Uterus (tissue), 2 donors: Measurements from ENCODE around the gene ART3.

ENCODE experiments used
- CTCF ChIP-seq, 4 experiments: fragments of 200-600 bp in 2 of 4; fragments of 450-650 bp in 2 of 4; sonication (generic) in 2 of 4; IDR thresholded peaks; one replicate each; pipeline ENCODE4 v1.5.1; 2016 to 2019; ENCODE audit warnings: antibody characterized with exemption in 4 of 4, mild to moderate bottlenecking in 2 of 4, moderate library complexity in 1 of 4
- POLR2A ChIP-seq, 2 donors: fragments of 450-650 bp; IDR thresholded peaks; one replicate each; pipeline ENCODE4 v1.6.1; 2016; ENCODE audit warnings: antibody characterized with exemption in 2 of 2, mild to moderate bottlenecking in 1 of 2, moderate library complexity in 1 of 2

GRCh38 chr4:76055016-76055415, 19.5 kb upstream of the ART3 start:
- TF ChIP-seq CTCF (IDR thresholded peaks at IDR 0.05) (no peak), POLR2A (IDR thresholded peaks at IDR 0.05) (no peak)
